ENCODE data around the gene CAV2.

The CAV2 gene

DNA sequence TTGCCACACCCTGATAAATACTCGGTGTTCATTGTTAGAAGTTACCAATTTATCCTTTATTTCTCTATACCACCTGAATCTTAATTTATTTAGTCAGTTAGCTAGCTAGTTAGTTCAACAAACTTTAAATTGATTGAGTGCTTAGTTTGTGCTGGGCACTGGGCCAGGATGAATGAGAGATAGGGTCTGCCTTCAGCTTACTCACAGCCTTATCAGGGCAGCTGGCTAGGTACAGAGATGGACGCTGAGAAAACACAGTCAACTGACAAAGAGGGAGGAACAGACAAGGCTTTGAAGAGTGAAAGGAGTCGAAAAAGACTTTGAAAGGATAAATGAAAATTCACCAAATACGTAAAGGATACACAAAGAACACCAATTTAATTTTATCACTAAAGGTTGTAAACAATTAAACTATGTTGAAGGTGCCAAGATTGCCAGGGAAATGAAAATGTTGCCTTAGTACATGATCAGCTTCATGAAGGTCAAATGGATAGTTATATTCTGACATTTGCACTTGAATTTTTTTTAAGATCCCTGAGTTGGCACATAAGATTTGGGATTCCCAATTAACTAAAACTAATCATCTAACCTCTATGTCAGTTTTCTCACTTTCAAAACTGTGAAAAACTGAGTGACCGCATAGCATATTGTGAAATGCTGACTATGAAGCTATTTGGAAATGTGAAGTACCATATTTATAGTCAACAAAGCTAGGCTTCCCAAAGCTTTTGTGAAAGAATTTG, 2.1 kb downstream of the CAV2 start:
- TF ChIP-seq POLR2AphosphoS5 (IDR thresholded peaks at IDR 0.05; ENCODE audit: low read depth, low read length) (no peak), FOXP2 (optimal IDR thresholded peaks at IDR 0.05; ENCODE audit: borderline replicate concordance, extremely low read depth, extremely low read length, insufficient read depth) (no peak), REST (IDR thresholded peaks at IDR 0.05; ENCODE audit: insufficient read depth in 1 of 2, low read depth in 2 of 2, low read length in 2 of 2) (no peak), SIN3A (IDR thresholded peaks at IDR 0.05; ENCODE audit: borderline replicate concordance, insufficient read depth, low read length) (no peak)

- TF ChIP-seq TAF1 (IDR thresholded peaks at IDR 0.05; ENCODE audit: borderline replicate concordance, insufficient read depth, low read length) = no peak
- no peak for TF ChIP-seq POLR2AphosphoS5 (IDR thresholded peaks at IDR 0.05; ENCODE audit: low read depth, low read length)
- TF ChIP-seq REST (IDR thresholded peaks at IDR 0.05; ENCODE audit: insufficient read depth in 1 of 2, low read depth in 2 of 2, low read length in 2 of 2) = no peak
- no peak for TF ChIP-seq FOXP2 (optimal IDR thresholded peaks at IDR 0.05; ENCODE audit: borderline replicate concordance, extremely low read depth, extremely low read length, insufficient read depth)
- TF ChIP-seq SIN3A (IDR thresholded peaks at IDR 0.05; ENCODE audit: borderline replicate concordance, insufficient read depth, low read length) = no peak
Measured at GRCh38 chr7:116502201-116503096, 2.9 kb downstream of the CAV2 start.

- TF ChIP-seq FOXP2 (optimal IDR thresholded peaks at IDR 0.05; ENCODE audit: borderline replicate concordance, extremely low read depth, extremely low read length, insufficient read depth) = no peak
- no peak for TF ChIP-seq TAF1 (IDR thresholded peaks at IDR 0.05; ENCODE audit: borderline replicate concordance, insufficient read depth, low read length)
- TF ChIP-seq SIN3A (IDR thresholded peaks at IDR 0.05; ENCODE audit: borderline replicate concordance, insufficient read depth, low read length) = no peak
Measured at GRCh38 chr7:116503835-116504234, 4.3 kb downstream of the CAV2 start.

DNA sequence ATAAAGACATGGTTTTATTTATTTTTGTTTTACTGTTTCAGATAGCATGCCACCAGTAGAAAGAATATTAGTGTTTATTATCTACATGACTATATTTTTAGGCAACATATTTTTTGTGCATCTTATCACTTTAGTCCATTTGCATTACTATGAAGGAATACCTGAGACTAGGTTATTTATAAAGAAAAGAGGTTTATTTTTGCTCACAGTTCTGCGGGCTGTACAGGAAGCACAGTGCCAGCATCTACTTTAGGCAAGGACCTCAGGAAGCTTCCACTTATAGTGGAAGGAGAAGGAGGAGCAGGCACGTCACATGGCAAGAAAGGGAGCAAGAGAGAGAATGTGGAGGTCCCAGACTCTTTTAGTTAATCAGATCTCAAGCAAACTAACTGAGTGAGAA, 5.7 kb downstream of the CAV2 start:
- TF ChIP-seq FOXP2 (optimal IDR thresholded peaks at IDR 0.05; ENCODE audit: borderline replicate concordance, extremely low read depth, extremely low read length, insufficient read depth) (no peak), REST (IDR thresholded peaks at IDR 0.05; ENCODE audit: insufficient read depth in 1 of 2, low read depth in 2 of 2, low read length in 2 of 2) (no peak), TAF1 (IDR thresholded peaks at IDR 0.05; ENCODE audit: borderline replicate concordance, insufficient read depth, low read length) (no peak), POLR2AphosphoS5 (IDR thresholded peaks at IDR 0.05; ENCODE audit: low read depth, low read length) (no peak), SIN3A (IDR thresholded peaks at IDR 0.05; ENCODE audit: borderline replicate concordance, insufficient read depth, low read length) (no peak)

DNA sequence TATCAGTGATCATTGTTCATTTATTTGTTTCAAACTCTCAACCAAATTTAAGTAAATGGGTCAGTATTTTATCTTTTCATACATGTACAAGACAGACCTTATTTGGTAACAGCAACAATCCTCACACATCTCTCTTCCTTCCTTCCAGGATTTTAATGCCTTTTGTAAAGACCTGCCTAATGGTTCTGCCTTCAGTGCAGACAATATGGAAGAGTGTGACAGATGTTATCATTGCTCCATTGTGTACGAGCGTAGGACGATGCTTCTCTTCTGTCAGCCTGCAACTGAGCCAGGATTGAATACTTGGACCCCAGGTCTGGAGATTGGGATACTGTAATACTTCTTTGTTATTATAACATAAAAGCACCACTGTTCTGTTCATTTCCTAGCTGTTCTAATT, 6.3 kb downstream of the CAV2 start:
- TF ChIP-seq POLR2AphosphoS5 (IDR thresholded peaks at IDR 0.05; ENCODE audit: low read depth, low read length) (no peak), SIN3A (IDR thresholded peaks at IDR 0.05; ENCODE audit: borderline replicate concordance, insufficient read depth, low read length) (no peak), TAF1 (IDR thresholded peaks at IDR 0.05; ENCODE audit: borderline replicate concordance, insufficient read depth, low read length) (no peak), REST (IDR thresholded peaks at IDR 0.05; ENCODE audit: insufficient read depth in 1 of 2, low read depth in 2 of 2, low read length in 2 of 2) (no peak), FOXP2 (optimal IDR thresholded peaks at IDR 0.05; ENCODE audit: borderline replicate concordance, extremely low read depth, extremely low read length, insufficient read depth) (no peak)

All from PFSK-1 (cell line).